Activated CD8-positive, alpha-beta memory T cell treated with anti-CD3 and anti-CD28 coated beads for 36 hours (primary cell): Measurements from ENCODE around the gene FILIP1. TPM values are rescaled to one million over a fixed set of nuclear protein-coding genes. Genes with fewer than 3 reads are reported as not detected.

Source experiments
- CTCF ChIA-PET: fragments of 350-600 bp; sonication (Branson Sonifier 250); formaldehyde crosslinking; loops from one replicate; lab custom pipeline; 2021; ENCODE audit warnings: antibody characterized with exemption; lab: Charles Lee
- POLR2A ChIA-PET: fragments of 350-600 bp; sonication (Branson Sonifier 250); formaldehyde crosslinking; loops from one replicate; lab custom pipeline; 2021; ENCODE audit warnings: antibody characterized with exemption; lab: Charles Lee
- total RNA-seq, 2 experiments: library from RNA; stranded (reverse); gene quantifications; one replicate each; pipeline ENCODE4 v1.2.3, GENCODE V29; 2021

Gene FILIP1
- total RNA-seq, 2 experiments from 2014 or later = not detected

- POLR2A ChIA-PET = no interaction called here
- CTCF ChIA-PET = no interaction called here
Observed at GRCh38 chr6:75498862-75499261, 5.3 kb upstream of the FILIP1 start.

DNA sequence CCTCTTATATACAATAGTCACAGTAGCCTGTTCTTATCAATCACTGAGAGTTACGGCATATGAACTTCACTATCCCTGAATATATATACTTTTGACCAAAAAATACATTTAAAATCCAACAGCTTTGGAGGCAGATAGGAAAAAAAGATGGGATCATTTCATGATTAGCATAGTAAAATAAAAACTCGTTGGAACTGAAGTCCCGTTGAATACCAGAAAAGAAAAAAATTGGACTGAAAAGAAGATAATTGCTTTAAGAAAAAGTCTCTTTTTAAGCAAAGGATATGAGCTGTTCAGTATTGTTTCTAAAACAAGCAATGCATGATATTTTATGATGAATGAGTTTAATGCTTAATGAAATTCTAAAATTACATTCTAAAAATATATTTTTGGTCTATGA is 4.4 kb upstream of the FILIP1 start:
- CTCF ChIA-PET = no interaction called here
- POLR2A ChIA-PET = no interaction called here

GRCh38 chr6:75495011-75495410 is 1.4 kb upstream of the FILIP1 start:
- ChIA-PET CTCF (interaction anchor here (1.6 kb wide), 1 partner anchor 37 kb away, joined by 3 read pairs; no protein-coding TSS in a partner anchor), POLR2A (no interaction called here)

DNA sequence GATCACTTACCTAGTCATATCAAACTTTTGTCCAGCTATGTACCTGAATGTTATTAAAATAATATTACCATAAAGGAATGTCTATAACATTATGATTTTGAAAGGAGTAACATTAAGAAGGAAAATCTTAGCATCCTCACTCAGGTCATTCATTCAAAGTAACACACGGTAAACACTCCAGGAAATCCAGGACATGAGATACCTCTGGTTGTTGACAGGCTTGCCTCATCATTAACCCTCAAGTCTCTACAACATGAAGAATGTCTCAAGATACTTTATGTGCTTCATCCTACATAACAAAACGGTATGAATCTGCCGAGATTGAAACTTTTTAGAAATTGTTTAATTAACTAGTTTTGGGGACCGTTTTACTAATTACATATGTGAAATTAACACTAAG is 690 bp upstream of the FILIP1 start:
- ChIA-PET POLR2A (no interaction called here), CTCF (no interaction called here)

GRCh38 chr6:75492386-75493153 is 1.0 kb downstream of the FILIP1 start:
- ChIA-PET CTCF (no interaction called here), POLR2A (no interaction called here)

- POLR2A ChIA-PET = no interaction called here
Observed at GRCh38 chr6:75491291-75491690, 2.3 kb downstream of the FILIP1 start.

DNA sequence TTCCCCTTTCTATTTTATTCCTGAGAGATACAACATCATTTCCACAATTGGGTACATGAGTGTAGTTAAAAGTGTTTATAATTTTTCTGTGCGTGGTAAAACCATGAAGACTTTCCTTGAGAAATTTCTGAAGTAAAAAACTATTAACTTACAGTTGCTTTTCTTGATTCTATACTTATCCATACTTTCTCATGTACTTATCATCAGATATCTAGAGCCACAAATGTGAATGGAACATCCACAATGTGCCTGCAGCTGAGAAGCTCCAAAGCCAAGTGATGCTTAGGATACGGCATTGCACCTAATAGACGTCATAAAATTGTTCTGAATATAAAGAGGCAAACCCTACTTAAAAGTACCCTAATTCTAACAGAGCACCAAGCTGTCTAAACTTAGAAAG is 2.9 kb downstream of the FILIP1 start:
- ChIA-PET POLR2A (no interaction called here), CTCF (no interaction called here)

More at GRCh38 chr6:75491291-75491690, 2.3 kb downstream of the FILIP1 start:
- CTCF ChIA-PET = no interaction called here

GRCh38 chr6:75489025-75489424 is 4.6 kb downstream of the FILIP1 start:
- CTCF ChIA-PET = no interaction called here
- POLR2A ChIA-PET = no interaction called here

GRCh38 chr6:75488033-75488432 is 5.6 kb downstream of the FILIP1 start:
- ChIA-PET POLR2A (no interaction called here), CTCF (no interaction called here)

DNA sequence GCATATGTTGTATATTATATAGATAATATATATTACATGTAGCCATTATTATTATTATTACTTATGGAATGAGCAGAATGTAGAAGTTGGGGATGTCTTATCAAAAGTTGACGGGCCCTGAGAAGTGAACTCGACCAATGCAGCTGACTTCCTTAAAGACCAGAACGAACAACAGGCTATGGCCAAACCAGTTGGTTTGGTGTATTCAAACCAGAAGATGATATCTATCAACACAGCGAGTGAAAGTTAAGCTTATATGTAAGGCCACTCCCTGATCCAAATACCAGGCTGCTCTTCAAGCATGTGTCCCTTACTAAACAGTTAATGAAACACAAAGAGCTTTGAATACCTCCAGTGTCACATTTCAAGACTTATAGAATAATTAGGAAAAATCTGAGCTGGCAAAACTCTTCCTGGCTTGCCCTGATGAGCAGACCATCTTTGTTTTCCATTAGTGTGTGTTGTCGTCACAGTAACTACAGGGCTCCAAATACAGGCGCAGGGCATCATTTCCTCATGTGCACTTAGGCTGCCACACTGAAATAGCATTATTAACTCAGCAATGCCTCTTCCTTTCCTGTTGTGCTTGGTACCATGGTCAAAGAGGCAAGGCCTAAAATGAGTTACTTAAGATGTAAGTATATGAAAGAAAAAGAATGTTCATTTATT is 6.6 kb downstream of the FILIP1 start:
- POLR2A ChIA-PET = no interaction called here
- CTCF ChIA-PET = no interaction called here

GRCh38 chr6:75484535-75484934 is 9.1 kb downstream of the FILIP1 start:
- ChIA-PET CTCF (no interaction called here), POLR2A (no interaction called here)

GRCh38 chr6:75483136-75483952 is 10.3 kb downstream of the FILIP1 start:
- CTCF ChIA-PET = no interaction called here
- POLR2A ChIA-PET = no interaction called here

GRCh38 chr6:75481936-75482593 is 11.5 kb downstream of the FILIP1 start:
- ChIA-PET POLR2A (no interaction called here), CTCF (no interaction called here)

DNA sequence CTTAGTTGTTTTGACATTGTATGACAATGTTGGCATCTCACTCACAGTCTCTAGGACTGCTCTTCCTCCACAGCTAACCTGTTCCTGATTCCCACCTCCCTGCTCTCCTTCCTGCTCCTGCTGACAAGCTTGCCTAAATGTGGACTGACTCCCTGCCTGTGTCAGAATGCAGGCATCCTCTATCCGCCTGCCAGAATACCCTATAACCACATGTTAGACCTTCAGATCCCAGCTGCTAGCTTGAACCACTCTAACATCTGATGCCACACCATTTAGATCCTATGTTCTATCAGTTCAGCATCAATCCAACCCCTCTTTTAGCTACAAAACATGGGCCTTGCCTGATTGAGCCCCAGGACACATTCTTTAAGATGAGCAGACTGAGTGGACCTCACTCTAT is 12.2 kb downstream of the FILIP1 start:
- ChIA-PET CTCF (no interaction called here), POLR2A (no interaction called here)

GRCh38 chr6:75480425-75480824 is 13.2 kb downstream of the FILIP1 start:
- CTCF ChIA-PET = no interaction called here

GRCh38 chr6:75479712-75480111 is 13.9 kb downstream of the FILIP1 start:
- ChIA-PET CTCF (no interaction called here), POLR2A (no interaction called here)

More at GRCh38 chr6:75480425-75480824, 13.2 kb downstream of the FILIP1 start:
- POLR2A ChIA-PET = no interaction called here

- CTCF ChIA-PET = no interaction called here
- POLR2A ChIA-PET = no interaction called here
Observed at GRCh38 chr6:75478929-75479328, 14.7 kb downstream of the FILIP1 start.

DNA sequence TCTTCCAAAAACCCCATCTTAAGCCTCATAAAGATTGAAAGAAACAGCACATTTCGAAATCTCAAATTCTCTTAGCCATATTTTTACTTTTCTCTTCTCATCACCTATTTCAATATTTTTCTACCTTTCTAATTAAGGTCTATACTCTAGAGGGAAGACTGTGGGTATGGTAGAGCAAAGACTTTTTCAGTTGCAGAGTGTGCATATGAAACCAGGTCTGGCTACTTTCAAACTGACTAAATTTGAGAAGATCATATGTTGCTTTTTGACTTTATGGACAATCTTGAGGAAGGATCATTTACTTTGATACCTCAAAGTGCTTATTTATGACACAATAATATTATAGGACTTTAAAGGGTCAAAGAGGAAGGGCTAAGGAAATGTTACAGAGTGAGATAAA is 20.7 kb downstream of the FILIP1 start:
- ChIA-PET CTCF (no interaction called here), POLR2A (no interaction called here)

DNA sequence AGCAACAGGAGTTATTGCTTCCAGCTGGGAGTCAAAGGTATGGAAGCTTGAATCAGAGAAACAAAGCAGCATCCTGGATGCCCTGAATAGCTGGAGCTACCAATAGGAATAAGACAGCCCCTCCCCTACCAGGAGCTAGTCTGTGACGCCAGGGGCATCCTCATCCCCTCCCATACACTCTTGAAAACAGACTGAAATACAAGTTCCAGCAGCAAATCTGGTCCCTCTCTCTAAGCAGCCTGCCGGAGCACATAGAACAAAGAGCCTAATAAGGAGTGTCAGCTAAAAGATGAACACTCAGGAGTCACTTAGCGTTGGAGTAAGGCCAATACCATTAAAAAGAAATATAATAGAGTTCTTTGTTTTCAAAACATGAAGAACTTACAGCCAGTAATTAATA is 25.6 kb downstream of the FILIP1 start:
- POLR2A ChIA-PET = no interaction called here
- CTCF ChIA-PET = no interaction called here

GRCh38 chr6:75467284-75467683 is 26.3 kb downstream of the FILIP1 start:
- POLR2A ChIA-PET = no interaction called here

More at GRCh38 chr6:75467284-75467683, 26.3 kb downstream of the FILIP1 start:
- CTCF ChIA-PET = no interaction called here
